ENCODE data around the gene INTS6. TPM values are rescaled to one million over a fixed set of nuclear protein-coding genes. Genes with fewer than 3 reads are reported as not detected.

Gene INTS6
- total and polyA plus RNA-seq, 4 donors = 9.5 to 57.7 (median 21.1) TPM

DNA sequence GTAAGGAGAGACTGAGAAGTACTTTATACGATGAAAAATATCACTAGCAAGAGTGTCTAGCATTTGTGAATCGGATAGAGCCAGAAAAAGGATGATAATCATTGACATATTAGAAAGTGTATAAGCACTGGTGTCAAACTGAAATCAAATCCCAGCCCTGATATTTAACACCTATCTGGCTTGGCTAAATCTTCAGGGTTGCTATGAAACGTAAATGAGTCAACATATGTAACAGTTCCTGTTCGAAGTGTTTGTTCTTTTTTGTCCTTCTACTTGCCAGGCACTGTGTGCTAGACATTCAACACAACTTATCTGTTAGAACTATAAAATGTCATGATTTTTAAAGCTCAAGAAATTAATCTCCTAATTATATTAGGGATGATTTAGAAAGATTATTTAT, 72.6 kb downstream of the INTS6 start:
- Histone ChIP-seq H3K4me3 (no peak overlapping the region), H3K9ac (ENCODE audit: insufficient read depth in 1 of 2, low read length in 2 of 2) (no peak overlapping the region), H3K36me3 (ENCODE audit: control insufficient read depth in 4 of 4, insufficient read depth in 4 of 4, low read length in 4 of 4) (peaks cover 5 to 15% (median 10%) of the 10 kb centered on the region in 4 donors), H3K27me3 (ENCODE audit: control insufficient read depth in 3 of 3, insufficient read depth in 3 of 3, low read length in 2 of 3) (no peaks in the 10 kb centered on the region), H3K4me1 (ENCODE audit: control insufficient read depth in 5 of 5, insufficient read depth in 5 of 5, low read length in 5 of 5) (no peaks in the 10 kb centered on the region), H3K9me3 (ENCODE audit: control insufficient read depth in 4 of 4, insufficient read depth in 3 of 4, low read length in 3 of 4) (no peaks in the 10 kb centered on the region), H3K27ac (ENCODE audit: low read depth in 1 of 2, low read length in 1 of 2) (no peak overlapping the region)
- ATAC-seq (ENCODE audit: insufficient read depth, low FRiP score) (peak; percentile 74), DNase-seq (peak in 2 of 3 donors; percentile 36 to 64)
- 64 to 86% methylated on average over 4 of the region's 4 CpGs for WGBS, 2 donors
- TF ChIP-seq, protein P1, sequence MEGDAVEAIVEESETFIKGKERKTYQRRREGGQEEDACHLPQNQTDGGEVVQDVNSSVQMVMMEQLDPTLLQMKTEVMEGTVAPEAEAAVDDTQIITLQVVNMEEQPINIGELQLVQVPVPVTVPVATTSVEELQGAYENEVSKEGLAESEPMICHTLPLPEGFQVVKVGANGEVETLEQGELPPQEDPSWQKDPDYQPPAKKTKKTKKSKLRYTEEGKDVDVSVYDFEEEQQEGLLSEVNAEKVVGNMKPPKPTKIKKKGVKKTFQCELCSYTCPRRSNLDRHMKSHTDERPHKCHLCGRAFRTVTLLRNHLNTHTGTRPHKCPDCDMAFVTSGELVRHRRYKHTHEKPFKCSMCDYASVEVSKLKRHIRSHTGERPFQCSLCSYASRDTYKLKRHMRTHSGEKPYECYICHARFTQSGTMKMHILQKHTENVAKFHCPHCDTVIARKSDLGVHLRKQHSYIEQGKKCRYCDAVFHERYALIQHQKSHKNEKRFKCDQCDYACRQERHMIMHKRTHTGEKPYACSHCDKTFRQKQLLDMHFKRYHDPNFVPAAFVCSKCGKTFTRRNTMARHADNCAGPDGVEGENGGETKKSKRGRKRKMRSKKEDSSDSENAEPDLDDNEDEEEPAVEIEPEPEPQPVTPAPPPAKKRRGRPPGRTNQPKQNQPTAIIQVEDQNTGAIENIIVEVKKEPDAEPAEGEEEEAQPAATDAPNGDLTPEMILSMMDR (IDR thresholded peaks at IDR 0.05; ENCODE audit: control extremely low read depth, extremely low read depth) = no peak

DNA sequence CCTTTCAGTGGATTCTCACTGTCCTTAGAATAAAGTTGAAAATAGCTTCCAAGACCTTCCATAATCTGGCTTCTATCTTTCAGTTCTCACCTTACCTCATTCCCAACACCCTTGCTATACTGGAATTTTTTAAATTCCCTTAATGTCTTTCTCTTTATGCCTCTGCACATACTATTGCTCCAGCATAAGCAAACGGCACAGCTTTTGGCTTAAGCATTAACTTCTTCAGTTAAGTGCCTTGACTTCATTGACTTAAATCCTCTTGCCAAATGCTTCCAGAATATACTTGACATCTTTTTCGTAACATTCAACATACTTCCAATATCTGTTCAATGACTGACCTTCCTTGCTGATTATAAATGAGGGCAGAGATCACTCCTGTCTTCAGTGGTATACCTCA, 79.4 kb downstream of the INTS6 start:
- Histone ChIP-seq H3K9ac (ENCODE audit: insufficient read depth in 1 of 2, low read length in 2 of 2) (no peak overlapping the region), H3K27ac (ENCODE audit: low read depth in 1 of 2, low read length in 1 of 2) (no peak overlapping the region), H3K4me1 (ENCODE audit: control insufficient read depth in 5 of 5, insufficient read depth in 5 of 5, low read length in 5 of 5) (no peaks in the 10 kb centered on the region), H3K4me3 (no peak overlapping the region), H3K36me3 (ENCODE audit: control insufficient read depth in 4 of 4, insufficient read depth in 4 of 4, low read length in 4 of 4) (peaks cover 10 to 42% (median 22%) of the 10 kb centered on the region in 4 donors), H3K9me3 (ENCODE audit: control insufficient read depth in 4 of 4, insufficient read depth in 3 of 4, low read length in 3 of 4) (no peaks in the 10 kb centered on the region), H3K27me3 (ENCODE audit: control insufficient read depth in 3 of 3, insufficient read depth in 3 of 3, low read length in 2 of 3) (no peaks in the 10 kb centered on the region)
- DNase-seq = peak in 1 of 3 donors; percentile 34
- 69 to 87% methylated on average over 2 of the region's 2 CpGs for WGBS, 2 donors
- ATAC-seq (ENCODE audit: insufficient read depth, low FRiP score) = no peak
- TF ChIP-seq, protein P1 (IDR thresholded peaks at IDR 0.05; ENCODE audit: control extremely low read depth, extremely low read depth) = no peak

DNA sequence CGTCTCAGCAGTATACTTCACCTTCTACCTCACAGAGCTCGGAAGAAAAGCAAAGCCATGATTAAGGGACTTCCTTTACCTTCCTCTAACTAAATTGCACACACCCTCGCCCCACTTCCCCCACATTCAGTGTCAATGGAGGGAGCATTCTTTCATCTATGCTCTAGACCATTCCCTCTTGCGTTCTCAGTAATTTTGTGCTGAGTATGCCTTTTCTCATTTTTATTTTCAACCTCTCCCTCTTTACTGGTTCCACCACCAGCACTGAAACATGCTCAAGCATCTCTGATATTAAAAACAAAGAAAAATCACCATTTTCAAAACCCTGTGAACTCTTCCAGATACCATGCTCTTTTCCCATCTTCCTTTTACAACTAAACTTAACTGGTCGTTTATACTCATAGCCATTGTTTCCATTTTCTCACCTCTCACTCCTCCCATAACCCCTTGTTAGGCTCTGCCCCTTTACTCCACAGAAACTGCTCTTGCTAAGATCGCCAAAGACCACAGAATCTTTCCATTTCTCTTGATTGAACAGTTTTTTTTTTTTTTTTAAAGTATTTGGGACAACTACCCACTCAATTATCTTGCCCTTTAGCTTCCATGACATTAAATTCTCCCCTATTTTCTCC, 81.0 kb downstream of the INTS6 start:
- ATAC-seq (ENCODE audit: insufficient read depth, low FRiP score) (no peak), DNase-seq (no peak)
- Histone ChIP-seq H3K36me3 (ENCODE audit: control insufficient read depth in 4 of 4, insufficient read depth in 4 of 4, low read length in 4 of 4) (peaks cover 10 to 44% (median 20%) of the 10 kb centered on the region in 4 donors), H3K27ac (ENCODE audit: low read depth in 1 of 2, low read length in 1 of 2) (no peak overlapping the region), H3K4me3 (no peak overlapping the region), H3K27me3 (ENCODE audit: control insufficient read depth in 3 of 3, insufficient read depth in 3 of 3, low read length in 2 of 3) (no peaks in the 10 kb centered on the region), H3K9ac (ENCODE audit: insufficient read depth in 1 of 2, low read length in 2 of 2) (no peak overlapping the region), H3K9me3 (ENCODE audit: control insufficient read depth in 4 of 4, insufficient read depth in 3 of 4, low read length in 3 of 4) (no peaks in the 10 kb centered on the region), H3K4me1 (ENCODE audit: control insufficient read depth in 5 of 5, insufficient read depth in 5 of 5, low read length in 5 of 5) (no peaks in the 10 kb centered on the region)
- TF ChIP-seq, protein P1 (IDR thresholded peaks at IDR 0.05; ENCODE audit: control extremely low read depth, extremely low read depth) = no peak
- WGBS, 2 donors = 69 to 90% methylated on average over 6 of the region's 6 CpGs

DNA sequence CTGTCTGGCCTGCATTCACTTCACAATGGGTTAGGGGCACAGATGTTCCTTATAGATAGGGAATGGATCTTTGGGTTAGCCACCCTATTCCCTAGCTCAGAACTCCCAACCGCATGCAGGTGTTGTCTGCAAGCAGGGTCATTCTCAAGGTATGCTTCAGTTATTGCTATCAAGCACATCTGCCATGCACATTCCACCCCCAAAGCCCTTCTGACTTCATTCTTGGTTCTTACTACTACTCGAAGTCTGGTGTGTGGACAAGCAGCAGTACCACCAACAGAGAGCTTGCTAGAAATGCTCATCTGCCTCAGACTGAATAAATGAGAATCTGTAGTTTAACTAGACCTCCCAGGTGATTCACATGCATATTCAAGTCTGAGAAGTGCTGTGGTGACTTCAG, 82.0 kb downstream of the INTS6 start:
- H3K9me3 ChIP-seq (ENCODE audit: control insufficient read depth in 4 of 4, insufficient read depth in 3 of 4, low read length in 3 of 4) = no peaks in the 10 kb centered on the region
- TF ChIP-seq, protein P1 (IDR thresholded peaks at IDR 0.05; ENCODE audit: control extremely low read depth, extremely low read depth) = no peak
- no peaks in the 10 kb centered on the region for H3K4me1 ChIP-seq (ENCODE audit: control insufficient read depth in 5 of 5, insufficient read depth in 5 of 5, low read length in 5 of 5)
- no peak for ATAC-seq (ENCODE audit: insufficient read depth, low FRiP score)
- no peak for DNase-seq
- H3K9ac ChIP-seq (ENCODE audit: insufficient read depth in 1 of 2, low read length in 2 of 2) = no peak overlapping the region
- peaks cover 10 to 38% (median 18%) of the 10 kb centered on the region in 4 donors for H3K36me3 ChIP-seq (ENCODE audit: control insufficient read depth in 4 of 4, insufficient read depth in 4 of 4, low read length in 4 of 4)
- 96 to 99% methylated on average over 2 of the region's 2 CpGs for WGBS, 2 donors
- no peak overlapping the region for H3K4me3 ChIP-seq
- no peak overlapping the region for H3K27ac ChIP-seq (ENCODE audit: low read depth in 1 of 2, low read length in 1 of 2)
- H3K27me3 ChIP-seq (ENCODE audit: control insufficient read depth in 3 of 3, insufficient read depth in 3 of 3, low read length in 2 of 3) = no peaks in the 10 kb centered on the region

Measured in lung (tissue), 12 donors.